DND-41 (cell line): ENCODE results near the gene TMC3.

Experiments used
- ATAC-seq: fragments of 200-7000 bp; cut with Tn5 transposase; 3 replicates; pipeline ENCODE4 v1.9.1; 2021; ENCODE audit warnings: low read depth; ENCODE audit not compliant: insufficient read depth
- DNase-seq: peaks from one replicate; pipeline ENCODE4 v3.0.0-alpha.2; 2020
- H2AFZ ChIP-seq: 2 replicates; pipeline ENCODE4 v1.6.0; 2012; ENCODE audit warnings: low read depth, low read length
- H3K27ac ChIP-seq: 2 replicates; pipeline ENCODE4 v1.5.1; 2012; ENCODE audit warnings: low read length, inconsistent platforms
- H3K27me3 ChIP-seq: fragments of 200-600 bp; sonication (generic); 2 replicates; pipeline ENCODE4 v1.6.0; 2012; ENCODE audit warnings: low read length, mild to moderate bottlenecking, inconsistent platforms; ENCODE audit not compliant: insufficient read depth, poor library complexity
- H3K36me3 ChIP-seq: 2 replicates; pipeline ENCODE4 v1.5.1; 2012; ENCODE audit warnings: low read length, inconsistent platforms; ENCODE audit not compliant: insufficient read depth
- H3K4me1 ChIP-seq: 2 replicates; pipeline ENCODE4 v1.5.1; 2012; ENCODE audit warnings: mild to moderate bottlenecking, low read length; ENCODE audit not compliant: insufficient read depth
- H3K4me2 ChIP-seq: 2 replicates; pipeline ENCODE4 v1.6.0; 2012; ENCODE audit warnings: mild to moderate bottlenecking, moderate library complexity, low read length, inconsistent platforms; ENCODE audit not compliant: insufficient read depth
- H3K4me3 ChIP-seq, 2 experiments: fragments of 200-600 bp in 1 of 2; shearing (Covaris generic) in 1 of 2; 2 replicates each; pipeline ENCODE4 v1.5.1; 2012 to 2016; ENCODE audit warnings: inconsistent platforms in 2 of 2, low read length in 2 of 2, mild to moderate bottlenecking in 2 of 2, low read depth in 1 of 2, moderate library complexity in 1 of 2
- H3K79me2 ChIP-seq: 2 replicates; pipeline ENCODE4 v1.6.0; 2012; ENCODE audit warnings: low read length, inconsistent platforms; ENCODE audit not compliant: insufficient read depth
- H3K9ac ChIP-seq: 2 replicates; pipeline ENCODE4 v1.6.0; 2012; ENCODE audit warnings: low read depth, mild to moderate bottlenecking, inconsistent platforms, low read length, moderate library complexity
- H3K9me3 ChIP-seq: 2 replicates; pipeline ENCODE4 v1.5.1; 2012; ENCODE audit warnings: low read length, moderate library complexity, mild to moderate bottlenecking, inconsistent platforms; ENCODE audit not compliant: insufficient read depth, severe bottlenecking
- H4K20me1 ChIP-seq: 2 replicates; pipeline ENCODE4 v1.6.0; 2012; ENCODE audit warnings: low read length; ENCODE audit not compliant: insufficient read depth
- EZH2 ChIP-seq: IDR thresholded peaks from 3 replicates; pipeline ENCODE4 v1.6.1; 2012; ENCODE audit warnings: borderline replicate concordance, low read depth, mild to moderate bottlenecking, moderate library complexity, low read length, inconsistent platforms; ENCODE audit not compliant: severe bottlenecking
- TF ChIP-seq, protein P1 (sequence below): IDR thresholded peaks from 2 replicates; pipeline ENCODE4 v1.5.1; 2012; ENCODE audit warnings: borderline replicate concordance, low read length, moderate library complexity, mild to moderate bottlenecking; ENCODE audit not compliant: poor library complexity, severe bottlenecking; ENCODE audit errors: extremely low read depth

TMC3 gene

DNA sequence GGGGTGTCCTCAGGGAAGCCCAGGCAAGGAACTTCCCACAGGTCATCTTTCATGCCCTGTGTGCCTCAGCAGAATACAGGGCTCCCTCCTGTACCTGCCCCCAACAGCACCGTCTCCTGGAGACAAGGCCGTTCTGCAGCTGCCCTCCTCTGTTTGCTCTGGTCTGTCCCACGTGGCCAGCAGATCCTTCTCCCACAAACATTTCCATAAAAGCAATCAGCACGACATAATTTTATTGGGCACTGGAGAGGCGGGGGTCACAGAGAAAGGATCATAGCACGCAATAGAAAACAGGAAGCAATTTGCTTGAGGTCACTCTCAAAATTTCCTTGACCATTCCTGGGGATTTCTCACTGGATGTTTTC is 79.5 kb downstream of the TMC3 start:
- Histone ChIP-seq H3K4me3 (peak overlapping the region in 1 of 2 experiments; percentile 40; a peak in 2 of 4 replicates), H3K4me2 (peak overlapping the region; percentile 76), H3K4me1 (peaks cover 87% of the 10 kb centered on the region), H2AFZ (no peak overlapping the region), H4K20me1 (no peaks in the 10 kb centered on the region), H3K9ac (peak overlapping the region; percentile 78), H3K79me2 (peaks cover 53% of the 10 kb centered on the region), H3K27ac (peak overlapping the region; percentile 99), H3K27me3 (no peaks in the 10 kb centered on the region), H3K36me3 (peaks cover 4% of the 10 kb centered on the region), H3K9me3 (no peaks in the 10 kb centered on the region)
- no peak for TF ChIP-seq EZH2
- TF ChIP-seq, protein P1, sequence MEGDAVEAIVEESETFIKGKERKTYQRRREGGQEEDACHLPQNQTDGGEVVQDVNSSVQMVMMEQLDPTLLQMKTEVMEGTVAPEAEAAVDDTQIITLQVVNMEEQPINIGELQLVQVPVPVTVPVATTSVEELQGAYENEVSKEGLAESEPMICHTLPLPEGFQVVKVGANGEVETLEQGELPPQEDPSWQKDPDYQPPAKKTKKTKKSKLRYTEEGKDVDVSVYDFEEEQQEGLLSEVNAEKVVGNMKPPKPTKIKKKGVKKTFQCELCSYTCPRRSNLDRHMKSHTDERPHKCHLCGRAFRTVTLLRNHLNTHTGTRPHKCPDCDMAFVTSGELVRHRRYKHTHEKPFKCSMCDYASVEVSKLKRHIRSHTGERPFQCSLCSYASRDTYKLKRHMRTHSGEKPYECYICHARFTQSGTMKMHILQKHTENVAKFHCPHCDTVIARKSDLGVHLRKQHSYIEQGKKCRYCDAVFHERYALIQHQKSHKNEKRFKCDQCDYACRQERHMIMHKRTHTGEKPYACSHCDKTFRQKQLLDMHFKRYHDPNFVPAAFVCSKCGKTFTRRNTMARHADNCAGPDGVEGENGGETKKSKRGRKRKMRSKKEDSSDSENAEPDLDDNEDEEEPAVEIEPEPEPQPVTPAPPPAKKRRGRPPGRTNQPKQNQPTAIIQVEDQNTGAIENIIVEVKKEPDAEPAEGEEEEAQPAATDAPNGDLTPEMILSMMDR, result peak; percentile 10
- ATAC-seq (no peak), DNase-seq (no peak)

DNA sequence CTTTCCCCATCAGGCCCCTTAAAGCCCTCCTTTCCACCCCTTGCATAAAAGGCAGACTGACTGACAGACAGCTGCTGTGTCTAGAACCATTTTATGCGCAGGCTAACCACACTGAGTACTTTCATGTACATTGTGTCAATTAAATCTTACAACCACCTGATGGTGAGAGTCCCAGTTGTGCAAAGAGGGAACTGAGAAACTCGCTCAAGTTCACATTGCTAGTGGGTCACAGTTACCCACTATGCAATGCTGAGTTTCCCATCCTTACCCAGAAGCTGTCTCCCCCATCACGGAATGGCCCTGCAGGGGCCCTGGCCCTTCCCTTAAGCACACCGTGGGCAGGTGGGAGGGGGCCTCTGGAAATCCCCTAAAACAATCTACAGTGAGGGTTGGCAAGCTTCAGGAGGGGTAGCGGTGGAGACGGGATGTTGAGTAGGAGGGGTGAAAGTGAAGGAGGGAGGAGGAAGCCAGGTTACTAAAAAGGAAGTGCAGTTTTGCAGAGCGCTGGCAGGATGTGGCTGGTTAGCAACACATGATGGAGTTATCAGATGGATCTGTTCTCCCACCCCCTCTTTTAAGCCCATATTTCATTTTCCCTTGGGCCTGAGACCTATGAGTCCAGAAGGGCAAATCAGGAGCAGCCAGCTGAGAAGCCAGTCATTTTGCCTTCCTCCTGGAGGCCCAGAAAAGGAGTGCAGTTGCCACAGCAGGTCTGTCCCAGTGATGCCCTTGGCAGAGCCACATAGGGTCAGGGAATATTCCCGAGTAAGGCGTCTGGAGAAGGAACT is 80.1 kb downstream of the TMC3 start:
- ATAC-seq (peak; percentile 81), DNase-seq (peak; percentile 87)
- H3K79me2 ChIP-seq, result peaks cover 47% of the 10 kb centered on the region
- TF ChIP-seq, protein P1, result no peak
- TF ChIP-seq EZH2, result no peak
- H3K4me2 ChIP-seq, result peak overlapping the region; percentile 76
- H3K4me3 ChIP-seq, result peak overlapping the region in 1 of 2 experiments; percentile 51; a peak in 2 of 4 replicates
- H3K36me3 ChIP-seq, result no peaks in the 10 kb centered on the region; the same call in 1 of the 2 replicates
- H3K9me3 ChIP-seq, result no peaks in the 10 kb centered on the region
- H3K9ac ChIP-seq, result peak overlapping the region; percentile 78
- no peaks in the 10 kb centered on the region for H3K27me3 ChIP-seq
- H2AFZ ChIP-seq, result peak overlapping the region; percentile 71
- H4K20me1 ChIP-seq, result no peaks in the 10 kb centered on the region
- H3K27ac ChIP-seq, result peak overlapping the region; percentile 99
- peaks cover 81% of the 10 kb centered on the region for H3K4me1 ChIP-seq

DNA sequence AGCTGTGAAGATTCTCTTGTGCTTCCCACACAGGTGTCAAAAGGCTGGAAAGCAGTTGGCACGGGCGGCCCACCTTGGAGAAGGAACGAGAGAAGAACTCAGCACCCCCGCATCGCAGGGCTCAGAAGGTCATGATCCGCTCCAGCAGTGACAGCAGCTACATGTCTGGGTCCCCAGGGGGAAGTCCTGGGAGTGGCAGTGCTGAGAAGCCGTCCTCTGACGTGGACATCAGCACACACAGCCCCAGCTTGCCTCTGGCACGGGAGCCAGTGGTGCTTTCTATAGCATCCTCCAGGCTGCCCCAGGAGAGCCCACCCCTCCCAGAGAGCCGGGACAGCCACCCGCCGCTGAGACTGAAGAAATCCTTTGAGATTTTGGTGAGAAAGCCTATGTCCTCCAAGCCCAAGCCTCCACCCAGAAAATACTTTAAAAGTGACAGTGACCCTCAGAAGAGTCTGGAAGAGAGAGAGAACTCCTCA is 81.5 kb downstream of the TMC3 start:
- no peak for TF ChIP-seq EZH2
- TF ChIP-seq, protein P1, result no peak

More for the DNA sequence above, 81.5 kb downstream of the TMC3 start:
- peak overlapping the region; percentile 76 for H3K4me2 ChIP-seq
- H3K36me3 ChIP-seq, result no peaks in the 10 kb centered on the region; the same call in 1 of the 2 replicates
- ATAC-seq (no peak), DNase-seq (no peak)
- H3K4me1 ChIP-seq, result peaks cover 67% of the 10 kb centered on the region
- no peaks in the 10 kb centered on the region for H4K20me1 ChIP-seq
- no peaks in the 10 kb centered on the region for H3K27me3 ChIP-seq
- peak overlapping the region; percentile 99 for H3K27ac ChIP-seq
- peaks cover 33% of the 10 kb centered on the region for H3K79me2 ChIP-seq
- no peak overlapping the region for H3K4me3 ChIP-seq
- no peaks in the 10 kb centered on the region for H3K9me3 ChIP-seq
- peak overlapping the region; percentile 49 for H3K9ac ChIP-seq
- no peak overlapping the region for H2AFZ ChIP-seq
